Naive thymus-derived CD4-positive, alpha-beta T cell (primary cell): ENCODE data around the gene GATA1. TPM values are rescaled to one million over a fixed set of nuclear protein-coding genes. Genes with fewer than 3 reads are reported as not detected.
"Not testable (repeated sequence)": the region's sequence is repeated elsewhere in the genome, so short reads cannot be mapped to it uniquely, and the experiment has no call there.

Experiments
- ATAC-seq: fragments of 150-1000 bp; cut with Tn5 transposase; 2 replicates; pipeline ENCODE4 v1.10.0; 2021; ENCODE audit warnings: mild to moderate bottlenecking, moderate library complexity
- CTCF ChIA-PET: fragments of 350-600 bp; sonication (Branson Sonifier 250); formaldehyde crosslinking; loops from one replicate; lab custom pipeline; 2021; ENCODE audit warnings: antibody characterized with exemption; lab: Charles Lee
- POLR2A ChIA-PET: fragments of 350-600 bp; sonication (Branson Sonifier 250); formaldehyde crosslinking; loops from one replicate; lab custom pipeline; 2021; ENCODE audit warnings: antibody characterized with exemption, inconsistent platforms; lab: Charles Lee
- DNase-seq, 9 donors: peaks; one replicate each; pipeline versions ENCODE4 v3.0.0 to v3.0.0-alpha.2; 2020 to 2022; ENCODE audit warnings: mixed read lengths in 1 of 9
- H3K27ac ChIP-seq: one replicate; pipeline ENCODE4 v1.7.0; 2013; ENCODE audit warnings: mild to moderate bottlenecking, low read depth, low read length, moderate library complexity
- H3K27me3 ChIP-seq, 2 donors: one replicate each; pipeline ENCODE4 v1.7.0; 2013; ENCODE audit warnings: low read length in 2 of 2, mild to moderate bottlenecking in 2 of 2, moderate library complexity in 2 of 2; ENCODE audit not compliant: control insufficient read depth in 2 of 2, insufficient read depth in 2 of 2
- H3K36me3 ChIP-seq, 3 experiments: 1 replicate in 2 of 3; 2 replicates in 1 of 3; pipeline ENCODE4 v1.7.0; 2013; ENCODE audit warnings: low read length in 3 of 3, mild to moderate bottlenecking in 3 of 3, moderate library complexity in 1 of 3; ENCODE audit not compliant: insufficient read depth in 3 of 3, control insufficient read depth in 2 of 3
- H3K4me1 ChIP-seq, 2 donors: one replicate each; pipeline ENCODE4 v1.7.0; 2013; ENCODE audit warnings: low read length in 2 of 2, mild to moderate bottlenecking in 2 of 2, moderate library complexity in 1 of 2; ENCODE audit not compliant: control insufficient read depth in 2 of 2, insufficient read depth in 2 of 2
- H3K4me3 ChIP-seq: 2 replicates; pipeline ENCODE4 v1.7.0; 2013; ENCODE audit warnings: mild to moderate bottlenecking, low read length
- H3K9me3 ChIP-seq, 3 experiments: 1 replicate in 2 of 3; 2 replicates in 1 of 3; pipeline ENCODE4 v1.7.0; 2013; ENCODE audit warnings: low read length in 3 of 3; ENCODE audit not compliant: control insufficient read depth in 2 of 3
- H3K27ac Mint-ChIP-seq, 9 donors: one replicate each; pipeline ENCODE4 v1.8.0; 2020 to 2022; ENCODE audit warnings: mixed read lengths in 9 of 9, mild to moderate bottlenecking in 8 of 9, moderate library complexity in 5 of 9, inconsistent platforms in 2 of 9
- H3K27me3 Mint-ChIP-seq, 5 donors: one replicate each; pipeline ENCODE4 v1.8.0; 2021 to 2022; ENCODE audit warnings: mixed read lengths in 5 of 5, mild to moderate bottlenecking in 1 of 5
- H3K36me3 Mint-ChIP-seq, 5 donors: one replicate each; pipeline ENCODE4 v1.8.0; 2020 to 2022; ENCODE audit warnings: mixed read lengths in 5 of 5, mild to moderate bottlenecking in 3 of 5, inconsistent platforms in 1 of 5
- H3K4me1 Mint-ChIP-seq, 7 donors: one replicate each; pipeline ENCODE4 v1.8.0; 2020 to 2022; ENCODE audit warnings: mixed read lengths in 7 of 7, mild to moderate bottlenecking in 3 of 7, inconsistent platforms in 1 of 7
- H3K4me3 Mint-ChIP-seq, 10 donors: one replicate each; pipeline ENCODE4 v1.8.0; 2020 to 2022; ENCODE audit warnings: mild to moderate bottlenecking in 10 of 10, mixed read lengths in 10 of 10, moderate library complexity in 6 of 10, inconsistent platforms in 2 of 10
- H3K9me3 Mint-ChIP-seq, 11 donors: one replicate each; pipeline ENCODE4 v1.8.0; 2020 to 2022; ENCODE audit warnings: mixed read lengths in 11 of 11, mild to moderate bottlenecking in 4 of 11, inconsistent platforms in 1 of 11, moderate library complexity in 1 of 11
- intact Hi-C, 2 donors: fragments of 100-400 bp; cut with micrococcal nuclease; formaldehyde crosslinking; loops; one replicate each; pipeline ENCODE4 v1.15.1; 2023
- polyA plus RNA-seq, 2 donors: library from polyadenylated mRNA; unstranded; fragments of 300-500 nt; fragmentation: Illumina TruSeq; gene quantifications; one replicate each; pipeline ENCODE4 v1.2.3, GENCODE V29; 2021
- total RNA-seq, 6 experiments: library from RNA in 5 of 6; stranded (reverse) in 5 of 6; gene quantifications; 1 replicate in 5 of 6; 2 replicates in 1 of 6; pipeline ENCODE4 v1.2.3 and lab custom pipeline; 2021 to 2026

The GATA1 gene
- total and polyA plus RNA-seq, 7 experiments from 2014 or later = 0.45 to 1.2 TPM; not detected in 5

GRCh38 chrX:48814722-48815121 is 28.3 kb downstream of the GATA1 start:
- Histone ChIP-seq H3K4me1 (no peaks in the 10 kb centered on the region), H3K9me3 (no peaks in the 10 kb centered on the region), H3K27ac (no peak overlapping the region), H3K36me3 (peaks cover 0 to 26% (median 0%) of the 10 kb centered on the region in 3 experiments), H3K4me3 (no peak overlapping the region), H3K27me3 (no peaks in the 10 kb centered on the region)
- intact Hi-C loops = no loop called here
- Mint-ChIP-seq H3K4me1 (peaks cover 0 to 4% (median 0%) of the 10 kb centered on the region in 7 donors), H3K27ac (no peak overlapping the region), H3K9me3 (no peaks in the 10 kb centered on the region), H3K36me3 (peaks cover 0 to 31% (median 2%) of the 10 kb centered on the region in 5 donors), H3K27me3 (no peaks in the 10 kb centered on the region), H3K4me3 (no peak overlapping the region)
- ChIA-PET POLR2A (no interaction called here), CTCF (no interaction called here)
- ATAC-seq (no peak), DNase-seq (no peak)

GRCh38 chrX:48815266-48815665 is 28.9 kb downstream of the GATA1 start:
- no peak overlapping the region for H3K27ac ChIP-seq
- no peak overlapping the region for H3K4me3 ChIP-seq
- no peaks in the 10 kb centered on the region for H3K27me3 ChIP-seq
- ATAC-seq (no peak), DNase-seq (no peak)
- no peaks in the 10 kb centered on the region for H3K9me3 ChIP-seq
- peaks cover 0 to 4% (median 0%) of the 10 kb centered on the region in 7 donors for H3K4me1 Mint-ChIP-seq
- ChIA-PET POLR2A (no interaction called here), CTCF (no interaction called here)
- H3K27me3 Mint-ChIP-seq = no peaks in the 10 kb centered on the region
- H3K4me1 ChIP-seq = no peaks in the 10 kb centered on the region
- H3K9me3 Mint-ChIP-seq = no peaks in the 10 kb centered on the region
- peaks cover 0 to 26% (median 0%) of the 10 kb centered on the region in 3 experiments for H3K36me3 ChIP-seq
- H3K27ac Mint-ChIP-seq = no peak overlapping the region
- no peak overlapping the region for H3K4me3 Mint-ChIP-seq
- intact Hi-C loops = no loop called here
- peaks cover 0 to 36% (median 4%) of the 10 kb centered on the region in 5 donors for H3K36me3 Mint-ChIP-seq

GRCh38 chrX:48816014-48816810 is 29.8 kb downstream of the GATA1 start:
- H3K36me3 ChIP-seq = peaks cover 0 to 25% (median 0%) of the 10 kb centered on the region in 3 experiments
- ChIA-PET CTCF (no interaction called here), POLR2A (interaction anchor here (0.7 kb wide), 1 partner anchor 21 kb away, joined by 5 read pairs; no protein-coding TSS in a partner anchor)
- no peak overlapping the region for H3K4me3 ChIP-seq
- DNase-seq (no peak), ATAC-seq (no peak)
- H3K27ac Mint-ChIP-seq = no peak overlapping the region
- H3K4me1 ChIP-seq = no peaks in the 10 kb centered on the region
- peaks cover 0 to 4% (median 0%) of the 10 kb centered on the region in 7 donors for H3K4me1 Mint-ChIP-seq
- H3K9me3 ChIP-seq = no peaks in the 10 kb centered on the region
- no peaks in the 10 kb centered on the region for H3K9me3 Mint-ChIP-seq
- intact Hi-C loops = no loop called here
- H3K27me3 ChIP-seq = no peaks in the 10 kb centered on the region
- no peak overlapping the region for H3K27ac ChIP-seq
- H3K36me3 Mint-ChIP-seq = peaks cover 0 to 30% (median 4%) of the 10 kb centered on the region in 5 donors
- no peaks in the 10 kb centered on the region for H3K27me3 Mint-ChIP-seq
- H3K4me3 Mint-ChIP-seq = no peak overlapping the region

- H3K9me3 ChIP-seq = no peaks in the 10 kb centered on the region
- H3K27ac ChIP-seq = no peak overlapping the region
- no peaks in the 10 kb centered on the region for H3K27me3 ChIP-seq
- H3K27me3 Mint-ChIP-seq = no peaks in the 10 kb centered on the region
- CTCF ChIA-PET = no interaction called here
- no peak for DNase-seq
- POLR2A ChIA-PET = no interaction called here
- H3K4me3 Mint-ChIP-seq = no peak overlapping the region
- no peaks in the 10 kb centered on the region for H3K4me1 ChIP-seq
- peaks cover 0 to 4% (median 0%) of the 10 kb centered on the region in 7 donors for H3K4me1 Mint-ChIP-seq
- no peak for ATAC-seq
- no peaks in the 10 kb centered on the region for H3K9me3 Mint-ChIP-seq
- no peak overlapping the region for H3K27ac Mint-ChIP-seq
- peaks cover 0 to 23% (median 0%) of the 10 kb centered on the region in 3 experiments for H3K36me3 ChIP-seq
- intact Hi-C loops = no loop called here
- H3K36me3 Mint-ChIP-seq = peaks cover 0 to 31% (median 4%) of the 10 kb centered on the region in 5 donors
- no peak overlapping the region for H3K4me3 ChIP-seq
Measured at GRCh38 chrX:48818098-48818497, 31.7 kb downstream of the GATA1 start.

- ATAC-seq = no peak
- Mint-ChIP-seq H3K4me3 (no peak overlapping the region), H3K27ac (no peak overlapping the region), H3K27me3 (no peaks in the 10 kb centered on the region), H3K4me1 (peaks cover 0 to 3% (median 0%) of the 10 kb centered on the region in 7 donors), H3K9me3 (no peaks in the 10 kb centered on the region), H3K36me3 (peaks cover 0 to 26% (median 4%) of the 10 kb centered on the region in 5 donors)
- Histone ChIP-seq H3K4me3 (no peak overlapping the region), H3K36me3 (peaks cover 0 to 23% (median 0%) of the 10 kb centered on the region in 3 experiments), H3K27me3 (no peaks in the 10 kb centered on the region), H3K27ac (no peak overlapping the region), H3K9me3 (no peaks in the 10 kb centered on the region), H3K4me1 (no peaks in the 10 kb centered on the region)
- intact Hi-C loops = no loop called here
- CTCF ChIA-PET = no interaction called here
- no peak for DNase-seq
- POLR2A ChIA-PET = no interaction called here
Measured at GRCh38 chrX:48818866-48819265, 32.5 kb downstream of the GATA1 start.

- peaks cover 0 to 26% (median 4%) of the 10 kb centered on the region in 5 donors for H3K36me3 Mint-ChIP-seq
- H3K27me3 ChIP-seq, H3K4me1 ChIP-seq, H3K4me3 ChIP-seq, H3K4me1 Mint-ChIP-seq, H3K27me3 Mint-ChIP-seq, H3K9me3 Mint-ChIP-seq, intact Hi-C loops, POLR2A ChIA-PET, CTCF ChIA-PET, H3K27ac ChIP-seq, ATAC-seq, H3K27ac Mint-ChIP-seq, H3K4me3 Mint-ChIP-seq, DNase-seq, H3K9me3 ChIP-seq: not testable (repeated sequence)
- peaks cover 0 to 20% (median 0%) of the 10 kb centered on the region in 3 experiments for H3K36me3 ChIP-seq
Measured at GRCh38 chrX:48819394-48819793, 33.0 kb downstream of the GATA1 start.
